WTC11 (cell line): ENCODE results near the gene KIF26A.

Source experiments
- CBFB ChIP-seq: sonication (generic); formaldehyde crosslinking; IDR thresholded peaks from 2 replicates; pipeline ENCODE4 v1.8.1; 2022; ENCODE audit warnings: mild to moderate bottlenecking, low read depth, missing genetic modification reagents
- FOXJ3 ChIP-seq: sonication (generic); formaldehyde crosslinking; IDR thresholded peaks from 2 replicates; pipeline ENCODE4 v1.9.0; 2021; ENCODE audit warnings: missing genetic modification reagents, mild to moderate bottlenecking, borderline replicate concordance
- NFYB ChIP-seq: sonication (generic); formaldehyde crosslinking; conservative IDR thresholded peaks from 2 replicates; pipeline ENCODE4 v1.8.0; 2022; ENCODE audit warnings: low read depth, missing genetic modification reagents
- ZNF232 ChIP-seq: sonication (generic); formaldehyde crosslinking; IDR thresholded peaks from 2 replicates; pipeline ENCODE4 v1.8.0; 2022; ENCODE audit warnings: mild to moderate bottlenecking, missing genetic modification reagents
- ZNF317 ChIP-seq: sonication (generic); formaldehyde crosslinking; IDR thresholded peaks from 2 replicates; pipeline ENCODE4 v1.8.1; 2023; ENCODE audit warnings: low read depth, mild to moderate bottlenecking, moderate library complexity, missing genetic modification reagents, borderline replicate concordance
- ZNF396 ChIP-seq: fragments of 250-450 bp; sonication (Bioruptor Pico); IDR thresholded peaks from 2 replicates; pipeline ENCODE4 v1.8.0; 2021; ENCODE audit warnings: mild to moderate bottlenecking, moderate library complexity, borderline replicate concordance
- TF ChIP-seq, protein P1 (sequence below): sonication (generic); formaldehyde crosslinking; IDR thresholded peaks from 2 replicates; pipeline ENCODE4 v1.8.0; 2023; ENCODE audit warnings: mild to moderate bottlenecking, missing genetic modification reagents
- TF ChIP-seq, protein P2 (sequence below): fragments of 200-600 bp; IDR thresholded peaks from 2 replicates; pipeline ENCODE4 v1.8.0; 2022; ENCODE audit warnings: antibody characterized with exemption
- TF ChIP-seq, protein P3 (sequence below): sonication (generic); formaldehyde crosslinking; IDR thresholded peaks from 2 replicates; pipeline ENCODE4 v1.8.1; 2022; ENCODE audit warnings: missing genetic modification reagents, borderline replicate concordance
- TF ChIP-seq, protein P4 (sequence below): sonication (generic); formaldehyde crosslinking; IDR thresholded peaks from 2 replicates; pipeline ENCODE4 v1.8.0; 2022; ENCODE audit warnings: mild to moderate bottlenecking, missing genetic modification reagents
- TF ChIP-seq, protein P5 (sequence below): sonication (generic); formaldehyde crosslinking; IDR thresholded peaks from 2 replicates; pipeline ENCODE4 v1.8.0; 2022; ENCODE audit warnings: mild to moderate bottlenecking, missing genetic modification reagents
- TF ChIP-seq, protein P6 (sequence below): sonication (generic); formaldehyde crosslinking; IDR thresholded peaks from 2 replicates; pipeline ENCODE4 v1.8.1; 2023; ENCODE audit warnings: mild to moderate bottlenecking, missing genetic modification reagents
- TF ChIP-seq, protein P7 (sequence below): sonication (generic); formaldehyde crosslinking; IDR thresholded peaks from 2 replicates; pipeline ENCODE4 v1.8.0; 2023; ENCODE audit warnings: missing genetic modification reagents

DNA sequence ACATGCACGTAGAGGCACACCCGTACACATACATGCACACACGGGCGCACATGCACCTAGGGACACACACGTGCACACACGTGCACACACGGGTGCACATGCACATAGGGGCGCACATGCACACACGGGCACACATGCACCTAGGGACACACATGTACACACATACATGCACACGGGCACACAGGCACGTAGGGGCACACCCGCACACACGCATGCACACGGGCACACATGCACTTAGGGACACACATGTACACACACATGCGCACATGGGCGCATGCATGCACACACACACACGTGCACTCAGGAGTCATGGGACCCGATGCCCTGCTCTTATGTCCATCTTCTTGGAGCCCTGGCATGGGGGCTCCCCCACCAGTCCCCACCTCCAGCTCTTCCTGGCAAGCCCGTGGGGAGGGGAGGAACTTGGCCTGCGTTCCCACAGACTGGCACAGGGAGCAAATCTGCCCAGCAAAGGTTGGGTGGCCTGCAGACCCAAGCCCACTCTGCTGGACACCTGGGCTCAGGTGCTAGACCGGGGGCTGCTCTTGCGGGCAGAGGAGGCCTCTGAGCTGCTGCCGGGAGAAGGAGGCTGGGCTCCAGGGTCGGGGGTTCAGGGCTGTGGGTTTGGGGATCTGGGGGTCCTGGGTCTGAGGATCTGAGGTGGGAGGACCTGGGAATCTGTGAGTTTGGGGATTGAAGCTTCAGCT, 51.4 kb downstream of the KIF26A start:
- TF ChIP-seq, protein P1, sequence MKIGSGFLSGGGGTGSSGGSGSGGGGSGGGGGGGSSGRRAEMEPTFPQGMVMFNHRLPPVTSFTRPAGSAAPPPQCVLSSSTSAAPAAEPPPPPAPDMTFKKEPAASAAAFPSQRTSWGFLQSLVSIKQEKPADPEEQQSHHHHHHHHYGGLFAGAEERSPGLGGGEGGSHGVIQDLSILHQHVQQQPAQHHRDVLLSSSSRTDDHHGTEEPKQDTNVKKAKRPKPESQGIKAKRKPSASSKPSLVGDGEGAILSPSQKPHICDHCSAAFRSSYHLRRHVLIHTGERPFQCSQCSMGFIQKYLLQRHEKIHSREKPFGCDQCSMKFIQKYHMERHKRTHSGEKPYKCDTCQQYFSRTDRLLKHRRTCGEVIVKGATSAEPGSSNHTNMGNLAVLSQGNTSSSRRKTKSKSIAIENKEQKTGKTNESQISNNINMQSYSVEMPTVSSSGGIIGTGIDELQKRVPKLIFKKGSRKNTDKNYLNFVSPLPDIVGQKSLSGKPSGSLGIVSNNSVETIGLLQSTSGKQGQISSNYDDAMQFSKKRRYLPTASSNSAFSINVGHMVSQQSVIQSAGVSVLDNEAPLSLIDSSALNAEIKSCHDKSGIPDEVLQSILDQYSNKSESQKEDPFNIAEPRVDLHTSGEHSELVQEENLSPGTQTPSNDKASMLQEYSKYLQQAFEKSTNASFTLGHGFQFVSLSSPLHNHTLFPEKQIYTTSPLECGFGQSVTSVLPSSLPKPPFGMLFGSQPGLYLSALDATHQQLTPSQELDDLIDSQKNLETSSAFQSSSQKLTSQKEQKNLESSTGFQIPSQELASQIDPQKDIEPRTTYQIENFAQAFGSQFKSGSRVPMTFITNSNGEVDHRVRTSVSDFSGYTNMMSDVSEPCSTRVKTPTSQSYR (CRISPR knock-in tag), result no peak
- TF ChIP-seq, protein P2, sequence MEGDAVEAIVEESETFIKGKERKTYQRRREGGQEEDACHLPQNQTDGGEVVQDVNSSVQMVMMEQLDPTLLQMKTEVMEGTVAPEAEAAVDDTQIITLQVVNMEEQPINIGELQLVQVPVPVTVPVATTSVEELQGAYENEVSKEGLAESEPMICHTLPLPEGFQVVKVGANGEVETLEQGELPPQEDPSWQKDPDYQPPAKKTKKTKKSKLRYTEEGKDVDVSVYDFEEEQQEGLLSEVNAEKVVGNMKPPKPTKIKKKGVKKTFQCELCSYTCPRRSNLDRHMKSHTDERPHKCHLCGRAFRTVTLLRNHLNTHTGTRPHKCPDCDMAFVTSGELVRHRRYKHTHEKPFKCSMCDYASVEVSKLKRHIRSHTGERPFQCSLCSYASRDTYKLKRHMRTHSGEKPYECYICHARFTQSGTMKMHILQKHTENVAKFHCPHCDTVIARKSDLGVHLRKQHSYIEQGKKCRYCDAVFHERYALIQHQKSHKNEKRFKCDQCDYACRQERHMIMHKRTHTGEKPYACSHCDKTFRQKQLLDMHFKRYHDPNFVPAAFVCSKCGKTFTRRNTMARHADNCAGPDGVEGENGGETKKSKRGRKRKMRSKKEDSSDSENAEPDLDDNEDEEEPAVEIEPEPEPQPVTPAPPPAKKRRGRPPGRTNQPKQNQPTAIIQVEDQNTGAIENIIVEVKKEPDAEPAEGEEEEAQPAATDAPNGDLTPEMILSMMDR, result no peak
- no peak for TF ChIP-seq CBFB (CRISPR knock-in tag)
- TF ChIP-seq FOXJ3 (CRISPR knock-in tag), result no peak
- TF ChIP-seq ZNF232 (CRISPR knock-in tag), result no peak
- TF ChIP-seq, protein P3, sequence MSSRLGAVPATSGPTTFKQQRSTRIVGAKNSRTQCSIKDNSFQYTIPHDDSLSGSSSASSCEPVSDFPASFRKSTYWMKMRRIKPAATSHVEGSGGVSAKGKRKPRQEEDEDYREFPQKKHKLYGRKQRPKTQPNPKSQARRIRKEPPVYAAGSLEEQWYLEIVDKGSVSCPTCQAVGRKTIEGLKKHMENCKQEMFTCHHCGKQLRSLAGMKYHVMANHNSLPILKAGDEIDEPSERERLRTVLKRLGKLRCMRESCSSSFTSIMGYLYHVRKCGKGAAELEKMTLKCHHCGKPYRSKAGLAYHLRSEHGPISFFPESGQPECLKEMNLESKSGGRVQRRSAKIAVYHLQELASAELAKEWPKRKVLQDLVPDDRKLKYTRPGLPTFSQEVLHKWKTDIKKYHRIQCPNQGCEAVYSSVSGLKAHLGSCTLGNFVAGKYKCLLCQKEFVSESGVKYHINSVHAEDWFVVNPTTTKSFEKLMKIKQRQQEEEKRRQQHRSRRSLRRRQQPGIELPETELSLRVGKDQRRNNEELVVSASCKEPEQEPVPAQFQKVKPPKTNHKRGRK (CRISPR knock-in tag), result no peak
- no peak for TF ChIP-seq ZNF317 (CRISPR knock-in tag)
- TF ChIP-seq, protein P4, sequence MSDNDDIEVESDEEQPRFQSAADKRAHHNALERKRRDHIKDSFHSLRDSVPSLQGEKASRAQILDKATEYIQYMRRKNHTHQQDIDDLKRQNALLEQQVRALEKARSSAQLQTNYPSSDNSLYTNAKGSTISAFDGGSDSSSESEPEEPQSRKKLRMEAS (CRISPR knock-in tag), result no peak
- no peak for TF ChIP-seq ZNF396 (CRISPR knock-in tag)
- TF ChIP-seq, protein P5, sequence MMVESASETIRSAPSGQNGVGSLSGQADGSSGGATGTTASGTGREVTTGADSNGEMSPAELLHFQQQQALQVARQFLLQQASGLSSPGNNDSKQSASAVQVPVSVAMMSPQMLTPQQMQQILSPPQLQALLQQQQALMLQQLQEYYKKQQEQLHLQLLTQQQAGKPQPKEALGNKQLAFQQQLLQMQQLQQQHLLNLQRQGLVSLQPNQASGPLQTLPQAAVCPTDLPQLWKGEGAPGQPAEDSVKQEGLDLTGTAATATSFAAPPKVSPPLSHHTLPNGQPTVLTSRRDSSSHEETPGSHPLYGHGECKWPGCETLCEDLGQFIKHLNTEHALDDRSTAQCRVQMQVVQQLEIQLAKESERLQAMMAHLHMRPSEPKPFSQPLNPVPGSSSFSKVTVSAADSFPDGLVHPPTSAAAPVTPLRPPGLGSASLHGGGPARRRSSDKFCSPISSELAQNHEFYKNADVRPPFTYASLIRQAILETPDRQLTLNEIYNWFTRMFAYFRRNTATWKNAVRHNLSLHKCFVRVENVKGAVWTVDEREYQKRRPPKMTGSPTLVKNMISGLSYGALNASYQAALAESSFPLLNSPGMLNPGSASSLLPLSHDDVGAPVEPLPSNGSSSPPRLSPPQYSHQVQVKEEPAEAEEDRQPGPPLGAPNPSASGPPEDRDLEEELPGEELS (CRISPR knock-in tag), result no peak
- TF ChIP-seq NFYB, result no peak
- TF ChIP-seq, protein P6, sequence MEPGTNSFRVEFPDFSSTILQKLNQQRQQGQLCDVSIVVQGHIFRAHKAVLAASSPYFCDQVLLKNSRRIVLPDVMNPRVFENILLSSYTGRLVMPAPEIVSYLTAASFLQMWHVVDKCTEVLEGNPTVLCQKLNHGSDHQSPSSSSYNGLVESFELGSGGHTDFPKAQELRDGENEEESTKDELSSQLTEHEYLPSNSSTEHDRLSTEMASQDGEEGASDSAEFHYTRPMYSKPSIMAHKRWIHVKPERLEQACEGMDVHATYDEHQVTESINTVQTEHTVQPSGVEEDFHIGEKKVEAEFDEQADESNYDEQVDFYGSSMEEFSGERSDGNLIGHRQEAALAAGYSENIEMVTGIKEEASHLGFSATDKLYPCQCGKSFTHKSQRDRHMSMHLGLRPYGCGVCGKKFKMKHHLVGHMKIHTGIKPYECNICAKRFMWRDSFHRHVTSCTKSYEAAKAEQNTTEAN (CRISPR knock-in tag), result no peak
- TF ChIP-seq, protein P7, sequence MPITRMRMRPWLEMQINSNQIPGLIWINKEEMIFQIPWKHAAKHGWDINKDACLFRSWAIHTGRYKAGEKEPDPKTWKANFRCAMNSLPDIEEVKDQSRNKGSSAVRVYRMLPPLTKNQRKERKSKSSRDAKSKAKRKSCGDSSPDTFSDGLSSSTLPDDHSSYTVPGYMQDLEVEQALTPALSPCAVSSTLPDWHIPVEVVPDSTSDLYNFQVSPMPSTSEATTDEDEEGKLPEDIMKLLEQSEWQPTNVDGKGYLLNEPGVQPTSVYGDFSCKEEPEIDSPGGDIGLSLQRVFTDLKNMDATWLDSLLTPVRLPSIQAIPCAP (CRISPR knock-in tag), result no peak
